HG03103 (cell line): ENCODE data around the gene ASB9.

Source experiments
- ATAC-seq: cut with Tn5 transposase; IDR thresholded peaks from one replicate; pipeline ENCODE4 v1.9.1; 2021; ENCODE audit warnings: low read depth; ENCODE audit not compliant: unreplicated experiment

The ASB9 gene

GRCh38 chrX:15194146-15194545, 75.7 kb downstream of the ASB9 start:
- no peak for ATAC-seq
